IMR-90 (cell line): ENCODE data around the gene EBF3. TPM values are rescaled to one million over a fixed set of nuclear protein-coding genes. Genes with fewer than 3 reads are reported as not detected.

Experiments
- ATAC-seq: fragments of 200-7000 bp; cut with Tn5 transposase; 2 replicates; pipeline ENCODE4 v1.9.1; 2020; ENCODE audit warnings: low read depth, mild to moderate bottlenecking, moderate library complexity
- BruUV-seq: library from RNA; stranded (reverse); fragments of 400-500 nt; replicated peaks from 2 replicates; lab custom pipeline; 2021; lab: Mats Ljungman, UMichigan
- CTCF ChIA-PET: fragments of 300-600 bp; formaldehyde crosslinking; extraction: SDS; loops from one replicate; lab custom pipeline; 2021; ENCODE audit warnings: antibody characterized with exemption; lab: Yijun Ruan, JAX
- POLR2A ChIA-PET: fragments of 300-600 bp; sonication (Branson Sonifier 250); formaldehyde crosslinking; loops from one replicate; lab custom pipeline; 2022; ENCODE audit warnings: antibody characterized with exemption; ENCODE audit not compliant: unreplicated experiment; lab: Charles Lee
- DNase-seq: peaks from one replicate; pipeline ENCODE4 v3.0.0; 2013
- H2AFZ ChIP-seq: replicated peaks from 2 replicates; pipeline ENCODE3; 2013; ENCODE audit warnings: low read length, mild to moderate bottlenecking; ENCODE audit not compliant: poor library complexity
- H2AK5ac ChIP-seq: 2 replicates; pipeline ENCODE4 v1.6.1; 2013; ENCODE audit warnings: low read depth, low read length, inconsistent platforms
- H2AK9ac ChIP-seq: replicated peaks from 2 replicates; pipeline ENCODE3; 2013; ENCODE audit warnings: mild to moderate bottlenecking, low read depth, low read length, moderate library complexity; ENCODE audit not compliant: poor library complexity
- H2BK120ac ChIP-seq: 2 replicates; pipeline ENCODE4 v1.6.1; 2013; ENCODE audit warnings: low read depth, low read length, inconsistent platforms
- H2BK15ac ChIP-seq: 3 replicates; pipeline ENCODE4 v1.6.1; 2013; ENCODE audit warnings: low read depth, low read length, inconsistent platforms
- H2BK20ac ChIP-seq: 2 replicates; pipeline ENCODE4 v1.6.1; 2013; ENCODE audit warnings: low read depth, mild to moderate bottlenecking, inconsistent platforms, low read length, moderate library complexity
- H2BK5ac ChIP-seq: 2 replicates; pipeline ENCODE4 v1.6.1; 2013; ENCODE audit warnings: mild to moderate bottlenecking, low read depth, low read length, inconsistent platforms; ENCODE audit not compliant: poor library complexity, severe bottlenecking
- H3K14ac ChIP-seq: replicated peaks from 2 replicates; pipeline ENCODE4 v1.6.1; 2013; ENCODE audit warnings: low read depth, low read length, inconsistent platforms
- H3K18ac ChIP-seq: 2 replicates; pipeline ENCODE4 v1.6.1; 2013; ENCODE audit warnings: low read depth, low read length, control low read depth
- H3K23ac ChIP-seq: 2 replicates; pipeline ENCODE4 v1.6.1; 2013; ENCODE audit warnings: low read depth, low read length, inconsistent platforms
- H3K27ac ChIP-seq: 2 replicates; pipeline ENCODE4 v1.5.1; 2013; ENCODE audit warnings: mild to moderate bottlenecking, control low read depth, low read length; ENCODE audit not compliant: insufficient read depth
- H3K27me3 ChIP-seq: 2 replicates; pipeline ENCODE4 v1.6.1; 2013; ENCODE audit warnings: low read length; ENCODE audit not compliant: control insufficient read depth, insufficient read depth
- H3K36me3 ChIP-seq: 2 replicates; pipeline ENCODE4 v1.6.1; 2013; ENCODE audit warnings: low read length, mixed read lengths; ENCODE audit not compliant: control insufficient read depth, insufficient read depth
- H3K4ac ChIP-seq: 2 replicates; pipeline ENCODE4 v1.6.1; 2013; ENCODE audit warnings: low read depth, low read length, inconsistent platforms
- H3K4me1 ChIP-seq: 2 replicates; pipeline ENCODE4 v1.6.1; 2013; ENCODE audit warnings: low read length, mixed read lengths; ENCODE audit not compliant: control insufficient read depth, insufficient read depth
- H3K4me2 ChIP-seq: 2 replicates; pipeline ENCODE4 v1.6.1; 2013; ENCODE audit warnings: low read depth, mild to moderate bottlenecking, control low read depth, low read length, moderate library complexity
- H3K4me3 ChIP-seq: 2 replicates; pipeline ENCODE4 v1.5.1; 2013; ENCODE audit warnings: low read depth, mild to moderate bottlenecking, control low read depth, low read length, moderate library complexity; ENCODE audit not compliant: insufficient read depth
- H3K56ac ChIP-seq: 2 replicates; pipeline ENCODE4 v1.6.1; 2013; ENCODE audit warnings: low read length, inconsistent platforms; ENCODE audit not compliant: insufficient read depth; ENCODE audit errors: extremely low read depth
- H3K79me1 ChIP-seq, 2 experiments: 2 replicates each; pipeline ENCODE4 v1.6.1; 2013; ENCODE audit warnings: low read length in 2 of 2, inconsistent platforms in 1 of 2, low read depth in 1 of 2
- H3K9ac ChIP-seq: 2 replicates; pipeline ENCODE4 v1.6.1; 2013; ENCODE audit warnings: low read depth, low read length, control low read depth
- H3K9me1 ChIP-seq: 2 replicates; pipeline ENCODE4 v1.6.1; 2013; ENCODE audit warnings: low read length, inconsistent platforms; ENCODE audit not compliant: insufficient read depth
- H3K9me3 ChIP-seq: 2 replicates; pipeline ENCODE4 v1.6.1; 2013; ENCODE audit warnings: low read length; ENCODE audit not compliant: control insufficient read depth, insufficient read depth
- H4K20me1 ChIP-seq: 2 replicates; pipeline ENCODE4 v1.6.1; 2013; ENCODE audit warnings: low read length, inconsistent platforms; ENCODE audit not compliant: insufficient read depth
- H4K5ac ChIP-seq: 2 replicates; pipeline ENCODE4 v1.6.1; 2013; ENCODE audit warnings: mild to moderate bottlenecking, low read depth, low read length, control low read depth
- H4K8ac ChIP-seq, 2 experiments: 2 replicates each; pipeline ENCODE4 v1.6.1; 2013; ENCODE audit warnings: low read depth in 2 of 2, low read length in 2 of 2, control low read depth in 1 of 2, inconsistent platforms in 1 of 2
- H4K91ac ChIP-seq: 2 replicates; pipeline ENCODE4 v1.6.1; 2013; ENCODE audit warnings: low read depth, low read length, inconsistent platforms; ENCODE audit not compliant: insufficient read depth
- BHLHE40 ChIP-seq: fragments of 150-350 bp; IDR thresholded peaks from 2 replicates; pipeline ENCODE4 v1.6.1; 2016; ENCODE audit warnings: mild to moderate bottlenecking, low read depth, low read length
- CEBPB ChIP-seq: IDR thresholded peaks from 2 replicates; pipeline ENCODE4 v1.6.1; 2012; ENCODE audit warnings: low read depth, low read length, improper control_type of control experiment
- CHD1 ChIP-seq: IDR thresholded peaks from 2 replicates; pipeline ENCODE4 v1.6.1; 2012; ENCODE audit warnings: low read depth, low read length, improper control_type of control experiment
- ELK1 ChIP-seq: fragments of 150-350 bp; IDR thresholded peaks from 2 replicates; pipeline ENCODE4 v1.6.1; 2016; ENCODE audit warnings: low read depth, mild to moderate bottlenecking, low read length, moderate library complexity, borderline replicate concordance
- FOS ChIP-seq: fragments of 150-350 bp; IDR thresholded peaks from 2 replicates; pipeline ENCODE4 v1.6.1; 2016; ENCODE audit warnings: low read depth, low read length
- MAFK ChIP-seq: IDR thresholded peaks from 2 replicates; pipeline ENCODE4 v1.6.1; 2012; ENCODE audit warnings: low read depth, low read length, improper control_type of control experiment
- MAZ ChIP-seq: IDR thresholded peaks from 2 replicates; pipeline ENCODE4 v1.6.1; 2012; ENCODE audit warnings: low read depth, mild to moderate bottlenecking, low read length, improper control_type of control experiment, moderate library complexity, borderline replicate concordance
- MXI1 ChIP-seq: IDR thresholded peaks from 2 replicates; pipeline ENCODE4 v1.6.1; 2012; ENCODE audit warnings: low read depth, mild to moderate bottlenecking, low read length, moderate library complexity, borderline replicate concordance
- NFE2L2 ChIP-seq: fragments of 150-350 bp; IDR thresholded peaks from 2 replicates; pipeline ENCODE4 v1.6.1; 2016; ENCODE audit warnings: low read depth, mild to moderate bottlenecking, low read length
- POLR2A ChIP-seq: IDR thresholded peaks from 2 replicates; pipeline ENCODE4 v1.6.1; 2012; ENCODE audit warnings: mild to moderate bottlenecking, low read depth, low read length
- RAD21 ChIP-seq: IDR thresholded peaks from 2 replicates; pipeline ENCODE4 v1.6.1; 2012; ENCODE audit warnings: low read length, improper control_type of control experiment
- RCOR1 ChIP-seq: IDR thresholded peaks from 2 replicates; pipeline ENCODE4 v1.6.1; 2012; ENCODE audit warnings: mild to moderate bottlenecking, low read length, improper control_type of control experiment; ENCODE audit not compliant: insufficient replicate concordance
- RFX5 ChIP-seq: IDR thresholded peaks from 2 replicates; pipeline ENCODE4 v1.8.0; 2012; ENCODE audit warnings: low read depth, mild to moderate bottlenecking, low read length, moderate library complexity
- SMC3 ChIP-seq: fragments of 150-350 bp; IDR thresholded peaks from 2 replicates; pipeline ENCODE4 v1.6.1; 2016; ENCODE audit warnings: low read depth, mild to moderate bottlenecking, antibody characterized with exemption, low read length, moderate library complexity
- USF2 ChIP-seq: fragments of 150-350 bp; IDR thresholded peaks from 2 replicates; pipeline ENCODE4 v1.6.1; 2017; ENCODE audit warnings: mild to moderate bottlenecking, antibody characterized with exemption, low read length, low read depth
- WGBS, 2 experiments: methylation state at CpG; one replicate each; pipeline versions ENCODE4 v1.1.5 to v1.1.7; 2013; ENCODE audit warnings: missing lambda C conversion rate in 2 of 2; ENCODE audit not compliant: insufficient read length in 1 of 2; ENCODE audit errors: extremely low coverage in 2 of 2; 5-methylcytosine and 5-hydroxymethylcytosine counted together
- dilution Hi-C: fragments of 300-500 bp; cut with HindIII; formaldehyde crosslinking; loops from one replicate; pipeline ENCODE4 v1.14.3; 2018; ENCODE audit warnings: low sequenced_read_pairs; ENCODE audit not compliant: unreplicated experiment
- in situ Hi-C: fragments of 300-500 bp; cut with MboI; formaldehyde crosslinking; loops from 3 replicates; pipeline ENCODE4 v1.14.3; 2019; ENCODE audit warnings: low sequenced_read_pairs, inconsistent platforms, mixed read lengths
- intact Hi-C: fragments of 100-400 bp; cut with micrococcal nuclease; formaldehyde crosslinking; loops from 2 replicates; pipeline ENCODE4 v1.10.0; 2022
- polyA plus RNA-seq, 3 experiments: library from polyadenylated mRNA; depleted of rRNA; stranded (reverse); fragments of >200 nt; gene quantifications; 2 replicates each; pipeline ENCODE4 v1.2.3, GENCODE V29; 2012; ENCODE audit warnings: low replicate concordance in 1 of 3
- total RNA-seq: library from RNA; depleted of rRNA; stranded (reverse); fragments of >200 nt; gene quantifications from 2 replicates; pipeline ENCODE4 v1.2.3, GENCODE V29; 2012
- TF ChIP-seq, protein P1 (sequence below): conservative IDR thresholded peaks from 2 replicates; pipeline ENCODE4 v1.5.1; 2012; ENCODE audit warnings: mild to moderate bottlenecking, low read depth, low read length, improper control_type of control experiment

Gene EBF3
- total and polyA plus RNA-seq, 2 of the 4 experiments (the other 2 are of a cell fraction) = 0.36 to 0.70 TPM

- H3K56ac ChIP-seq = no peak overlapping the region
- H2BK15ac ChIP-seq = no peak overlapping the region
- no peak overlapping the region for H3K18ac ChIP-seq
- ATAC-seq (no peak), DNase-seq (no peak)
- no peak overlapping the region for H3K4me3 ChIP-seq
- BruUV-seq = no TSS peak
- H3K9me1 ChIP-seq = no peaks in the 10 kb centered on the region
- H4K8ac ChIP-seq = no peak overlapping the region
- H3K27ac ChIP-seq = no peak overlapping the region
- no peak overlapping the region for H3K9ac ChIP-seq
- dilution Hi-C loops (no loop called here), in situ Hi-C loops (no loop called here), intact Hi-C loops (no loop called here)
- H2AFZ ChIP-seq = no peak overlapping the region
- CTCF ChIA-PET = no interaction called here
- no peaks in the 10 kb centered on the region for H3K27me3 ChIP-seq
- peaks cover 25% of the 10 kb centered on the region for H3K9me3 ChIP-seq
- H3K4me1 ChIP-seq = no peaks in the 10 kb centered on the region
- H3K14ac ChIP-seq = no peak overlapping the region
- no peaks in the 10 kb centered on the region for H4K20me1 ChIP-seq
- H3K36me3 ChIP-seq = peaks cover 8% of the 10 kb centered on the region
- H2AK5ac ChIP-seq = no peak overlapping the region
- POLR2A ChIA-PET = no interaction called here
- TF ChIP-seq, protein P1, sequence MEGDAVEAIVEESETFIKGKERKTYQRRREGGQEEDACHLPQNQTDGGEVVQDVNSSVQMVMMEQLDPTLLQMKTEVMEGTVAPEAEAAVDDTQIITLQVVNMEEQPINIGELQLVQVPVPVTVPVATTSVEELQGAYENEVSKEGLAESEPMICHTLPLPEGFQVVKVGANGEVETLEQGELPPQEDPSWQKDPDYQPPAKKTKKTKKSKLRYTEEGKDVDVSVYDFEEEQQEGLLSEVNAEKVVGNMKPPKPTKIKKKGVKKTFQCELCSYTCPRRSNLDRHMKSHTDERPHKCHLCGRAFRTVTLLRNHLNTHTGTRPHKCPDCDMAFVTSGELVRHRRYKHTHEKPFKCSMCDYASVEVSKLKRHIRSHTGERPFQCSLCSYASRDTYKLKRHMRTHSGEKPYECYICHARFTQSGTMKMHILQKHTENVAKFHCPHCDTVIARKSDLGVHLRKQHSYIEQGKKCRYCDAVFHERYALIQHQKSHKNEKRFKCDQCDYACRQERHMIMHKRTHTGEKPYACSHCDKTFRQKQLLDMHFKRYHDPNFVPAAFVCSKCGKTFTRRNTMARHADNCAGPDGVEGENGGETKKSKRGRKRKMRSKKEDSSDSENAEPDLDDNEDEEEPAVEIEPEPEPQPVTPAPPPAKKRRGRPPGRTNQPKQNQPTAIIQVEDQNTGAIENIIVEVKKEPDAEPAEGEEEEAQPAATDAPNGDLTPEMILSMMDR = no peak
- TF ChIP-seq RAD21 = no peak
- TF ChIP-seq RFX5 = no peak
- no peak for TF ChIP-seq FOS
- no peak for TF ChIP-seq POLR2A
- TF ChIP-seq BHLHE40 = no peak
- TF ChIP-seq NFE2L2 = no peak
- TF ChIP-seq MAZ = no peak
- TF ChIP-seq RCOR1 = no peak
- no peak for TF ChIP-seq USF2
- TF ChIP-seq MAFK = no peak
- TF ChIP-seq CHD1 = no peak
- no peak for TF ChIP-seq ELK1
- TF ChIP-seq CEBPB = no peak
- TF ChIP-seq SMC3 = no peak
- TF ChIP-seq MXI1 = no peak
- no peaks in the 10 kb centered on the region for H3K79me1 ChIP-seq
- H3K4me2 ChIP-seq = no peak overlapping the region
- H2BK5ac ChIP-seq = no peak overlapping the region
- no peak overlapping the region for H2BK20ac ChIP-seq
- no peak overlapping the region for H3K4ac ChIP-seq
- no peak overlapping the region for H2AK9ac ChIP-seq
- no peak overlapping the region for H4K91ac ChIP-seq
- H3K23ac ChIP-seq = no peak overlapping the region
- H4K5ac ChIP-seq = no peak overlapping the region
- no peak overlapping the region for H2BK120ac ChIP-seq
- WGBS, 2 experiments = 88% methylated on average over 12 of the region's 16 CpGs; no CpG with 5 or more reads in 1 of the 2 experiments
These were observed 123.0 kb downstream of the EBF3 start for GRCh38 chr10:129841071-129841470.
